ENCODE results near the gene AGTPBP1.
A peak's percentile ranks its signal among the peaks of the same experiment; 100 is the strongest.
"Not testable (repeated sequence)": the region's sequence is repeated elsewhere in the genome, so short reads cannot be mapped to it uniquely, and the experiment has no call there.

Gene AGTPBP1, protein sequence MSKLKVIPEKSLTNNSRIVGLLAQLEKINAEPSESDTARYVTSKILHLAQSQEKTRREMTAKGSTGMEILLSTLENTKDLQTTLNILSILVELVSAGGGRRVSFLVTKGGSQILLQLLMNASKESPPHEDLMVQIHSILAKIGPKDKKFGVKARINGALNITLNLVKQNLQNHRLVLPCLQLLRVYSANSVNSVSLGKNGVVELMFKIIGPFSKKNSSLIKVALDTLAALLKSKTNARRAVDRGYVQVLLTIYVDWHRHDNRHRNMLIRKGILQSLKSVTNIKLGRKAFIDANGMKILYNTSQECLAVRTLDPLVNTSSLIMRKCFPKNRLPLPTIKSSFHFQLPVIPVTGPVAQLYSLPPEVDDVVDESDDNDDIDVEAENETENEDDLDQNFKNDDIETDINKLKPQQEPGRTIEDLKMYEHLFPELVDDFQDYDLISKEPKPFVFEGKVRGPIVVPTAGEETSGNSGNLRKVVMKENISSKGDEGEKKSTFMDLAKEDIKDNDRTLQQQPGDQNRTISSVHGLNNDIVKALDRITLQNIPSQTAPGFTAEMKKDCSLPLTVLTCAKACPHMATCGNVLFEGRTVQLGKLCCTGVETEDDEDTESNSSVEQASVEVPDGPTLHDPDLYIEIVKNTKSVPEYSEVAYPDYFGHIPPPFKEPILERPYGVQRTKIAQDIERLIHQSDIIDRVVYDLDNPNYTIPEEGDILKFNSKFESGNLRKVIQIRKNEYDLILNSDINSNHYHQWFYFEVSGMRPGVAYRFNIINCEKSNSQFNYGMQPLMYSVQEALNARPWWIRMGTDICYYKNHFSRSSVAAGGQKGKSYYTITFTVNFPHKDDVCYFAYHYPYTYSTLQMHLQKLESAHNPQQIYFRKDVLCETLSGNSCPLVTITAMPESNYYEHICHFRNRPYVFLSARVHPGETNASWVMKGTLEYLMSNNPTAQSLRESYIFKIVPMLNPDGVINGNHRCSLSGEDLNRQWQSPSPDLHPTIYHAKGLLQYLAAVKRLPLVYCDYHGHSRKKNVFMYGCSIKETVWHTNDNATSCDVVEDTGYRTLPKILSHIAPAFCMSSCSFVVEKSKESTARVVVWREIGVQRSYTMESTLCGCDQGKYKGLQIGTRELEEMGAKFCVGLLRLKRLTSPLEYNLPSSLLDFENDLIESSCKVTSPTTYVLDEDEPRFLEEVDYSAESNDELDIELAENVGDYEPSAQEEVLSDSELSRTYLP

DNA sequence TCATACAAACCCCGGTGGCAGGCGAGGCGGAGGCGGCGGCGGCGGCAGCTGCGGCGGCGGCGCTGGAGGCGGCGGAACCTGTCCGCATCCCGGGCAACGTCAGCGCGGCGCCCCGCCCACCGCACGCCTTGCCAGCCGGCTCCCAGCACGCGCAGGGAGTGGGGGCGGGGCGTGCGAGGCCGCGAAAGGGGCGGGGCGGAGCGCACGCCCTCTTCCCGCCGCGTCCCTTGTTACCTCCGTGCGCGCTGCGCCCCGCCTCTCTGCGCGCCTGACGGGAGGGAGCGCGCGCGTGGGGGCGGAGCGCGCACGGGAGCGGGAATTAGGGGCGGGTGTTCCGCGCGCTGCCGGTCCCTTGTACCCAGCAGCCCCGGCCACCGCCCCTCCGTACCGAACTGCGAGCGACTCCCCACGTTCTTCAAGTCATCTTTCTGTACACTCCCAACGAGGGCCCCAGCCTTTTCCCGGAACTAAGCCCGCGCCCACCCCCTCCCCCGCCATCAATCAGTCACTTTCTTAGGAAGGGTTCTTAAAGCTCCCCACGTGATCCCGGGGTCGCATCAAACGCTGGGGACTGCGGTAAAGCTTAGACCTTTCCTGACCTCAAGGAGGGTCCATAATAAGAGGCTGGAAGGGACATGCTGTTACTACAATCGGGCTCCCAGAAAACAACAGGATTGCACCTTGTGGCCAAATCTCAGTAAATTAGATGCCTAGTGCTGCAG lies at the start of gene AGTPBP1:
Gene AGTPBP1 (minus strand): TSS at position 80 of the 722 bp plus-strand sequence. CDS start 29,421 bp downstream, outside the sequence.
- DNase-seq (ENCODE audit: low read depth): peak; percentile 90

DNA sequence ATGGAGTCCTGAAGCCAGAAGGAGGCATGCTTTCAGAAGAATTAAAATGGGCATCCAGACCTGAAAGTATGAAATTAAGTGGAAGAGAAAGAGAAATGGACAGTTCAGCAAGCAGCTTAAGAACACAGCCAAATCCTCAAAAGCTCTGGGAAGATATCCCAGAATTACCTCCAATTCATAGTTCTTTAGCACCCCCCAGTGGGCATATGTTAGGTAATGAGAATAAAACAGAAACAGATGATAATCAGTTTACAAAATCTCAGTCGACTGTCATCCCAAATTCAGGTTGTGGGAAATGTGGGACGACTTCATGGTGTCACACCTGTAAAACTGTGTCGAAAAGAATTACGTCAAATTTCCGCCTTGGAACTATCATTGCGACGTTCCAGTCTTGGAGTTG lies 44.4 kb upstream of the AGTPBP1 start:
- not testable (repeated sequence) for DNase-seq (ENCODE audit: low read depth)

DNA sequence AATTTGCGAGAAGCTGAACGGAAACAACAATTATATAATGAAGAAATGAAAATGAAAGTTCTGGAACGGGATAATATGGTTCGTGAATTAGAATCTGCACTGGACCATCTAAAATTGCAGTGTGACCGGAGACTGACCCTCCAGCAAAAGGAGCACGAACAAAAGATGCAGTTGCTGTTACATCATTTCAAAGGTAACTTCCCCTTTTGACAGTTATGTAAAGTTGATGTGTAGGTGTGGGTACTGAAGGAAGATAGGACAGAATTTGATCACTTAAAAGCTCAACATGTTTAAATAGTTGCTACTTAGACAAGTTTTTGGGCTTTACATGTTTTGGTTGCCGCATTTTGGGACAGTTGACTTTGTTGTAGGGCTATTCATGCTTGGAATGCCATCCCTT lies 32.1 kb upstream of the AGTPBP1 start:
- DNase-seq (ENCODE audit: low read depth): not testable (repeated sequence)

DNA sequence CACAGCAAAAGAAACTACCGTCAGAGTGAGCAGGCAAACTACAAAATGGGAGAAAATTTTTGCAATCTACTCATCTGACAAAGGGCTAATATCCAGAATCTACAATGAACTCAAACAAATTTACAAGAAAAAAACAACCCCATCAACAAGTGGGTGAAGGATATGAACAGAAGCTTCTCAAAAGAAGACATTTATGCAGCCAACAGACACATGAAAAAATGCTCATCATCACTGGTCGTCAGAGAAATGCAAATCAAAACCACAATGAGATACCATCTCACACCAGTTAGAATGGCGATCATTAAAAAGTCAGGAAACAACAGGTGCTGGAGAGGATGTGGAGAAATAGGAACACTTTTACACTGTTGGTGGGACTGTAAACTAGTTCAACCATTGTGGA lies 20.0 kb upstream of the AGTPBP1 start:
- DNase-seq (ENCODE audit: low read depth): not testable (repeated sequence)

DNA sequence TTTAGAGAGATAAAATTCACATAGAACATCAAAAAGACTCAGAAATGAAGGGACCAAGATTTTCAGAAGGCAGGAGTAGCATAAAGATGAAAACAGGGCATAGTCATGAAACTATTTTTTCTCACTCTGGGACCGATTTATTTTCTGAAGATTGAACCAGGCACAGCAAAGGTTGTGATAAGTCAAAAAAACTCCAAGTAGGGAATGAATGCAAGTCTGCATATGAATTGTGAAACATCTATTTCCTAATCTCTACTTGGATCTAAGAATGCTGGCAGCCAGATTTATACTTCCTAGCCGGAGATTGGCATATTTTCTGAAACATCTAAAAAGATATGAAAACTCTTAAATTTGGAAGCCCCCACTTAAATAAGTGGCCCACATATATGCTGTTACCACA lies 16.0 kb upstream of the AGTPBP1 start:
- peak; percentile 4 for DNase-seq (ENCODE audit: low read depth)

DNA sequence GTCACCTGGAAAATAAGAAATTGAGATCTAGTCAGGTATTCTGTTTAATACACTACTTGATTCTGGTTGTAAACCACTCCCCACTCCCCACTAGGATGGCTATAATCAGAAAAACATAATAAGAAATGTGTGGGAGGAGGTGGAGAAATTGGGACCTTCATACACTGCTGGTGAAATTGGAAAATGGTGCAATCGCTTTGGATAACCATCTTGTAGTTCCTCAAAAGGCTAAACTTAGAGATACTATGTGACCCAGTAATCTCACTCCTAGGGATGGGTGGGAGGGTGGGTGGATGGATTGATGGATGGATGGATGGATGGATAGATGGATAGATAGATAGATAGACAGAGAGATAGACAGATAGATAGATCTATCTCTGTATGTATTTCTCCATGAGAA lies 14.5 kb upstream of the AGTPBP1 start:
- DNase-seq (ENCODE audit: low read depth): not testable (repeated sequence)

DNA sequence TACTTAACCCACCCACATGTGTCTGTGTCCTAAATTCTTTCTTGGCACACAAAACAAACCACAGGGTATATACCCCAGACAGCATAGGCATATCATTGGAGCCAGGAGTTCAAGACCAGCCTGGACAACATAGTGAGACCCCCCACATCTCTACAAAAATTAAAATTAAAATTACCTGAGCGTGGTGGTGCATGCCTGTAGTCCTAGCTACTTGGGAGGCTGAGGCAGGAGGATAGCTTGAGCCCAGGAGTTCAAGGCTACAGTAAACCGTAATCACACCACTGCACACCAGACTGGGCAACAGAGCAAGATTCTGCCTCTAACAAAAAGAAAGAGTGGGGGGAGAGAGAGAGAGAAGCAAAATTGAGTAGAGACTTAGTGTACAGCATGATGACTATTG lies 4.6 kb upstream of the AGTPBP1 start:
- no peak for DNase-seq (ENCODE audit: low read depth)

DNA sequence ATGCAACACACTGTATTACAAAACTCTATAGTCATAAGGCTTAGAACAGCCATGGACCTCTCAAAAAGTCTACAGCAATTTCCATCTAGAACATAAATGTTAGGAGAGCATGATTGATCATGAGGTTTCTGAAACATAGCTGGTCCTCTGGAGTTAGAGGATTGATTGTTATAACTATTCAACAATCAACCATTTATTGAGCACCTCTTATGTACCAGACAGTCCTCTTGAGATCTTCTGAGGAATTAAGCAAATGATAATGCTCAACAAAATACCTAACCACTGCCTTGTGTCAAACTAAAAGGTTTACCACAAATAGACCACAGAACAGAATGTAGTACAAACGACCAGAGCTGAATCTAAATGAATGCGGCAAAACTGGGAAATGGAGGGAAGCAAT lies 3.4 kb upstream of the AGTPBP1 start:
- DNase-seq (ENCODE audit: low read depth): no peak

DNA sequence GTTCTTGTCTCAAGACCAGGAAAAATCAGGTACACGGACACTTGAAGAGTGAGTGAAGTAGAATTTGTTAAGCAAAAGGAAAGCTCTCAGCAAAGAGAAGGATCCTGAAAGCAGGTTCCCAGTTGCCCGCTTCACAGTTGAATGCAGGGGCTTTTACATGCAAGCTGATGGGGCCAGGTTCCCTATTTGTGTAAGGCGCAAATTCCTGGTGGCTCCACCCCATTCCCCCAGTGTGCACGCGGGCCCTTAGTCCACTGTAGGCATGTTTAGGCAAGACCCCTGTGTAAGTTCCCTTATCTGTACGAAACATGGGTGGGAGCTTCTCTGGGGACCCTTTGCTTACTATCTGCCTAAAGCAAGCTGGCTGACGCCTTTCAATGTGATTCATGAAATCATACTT lies 2.7 kb upstream of the AGTPBP1 start:
- DNase-seq (ENCODE audit: low read depth): no peak

DNA sequence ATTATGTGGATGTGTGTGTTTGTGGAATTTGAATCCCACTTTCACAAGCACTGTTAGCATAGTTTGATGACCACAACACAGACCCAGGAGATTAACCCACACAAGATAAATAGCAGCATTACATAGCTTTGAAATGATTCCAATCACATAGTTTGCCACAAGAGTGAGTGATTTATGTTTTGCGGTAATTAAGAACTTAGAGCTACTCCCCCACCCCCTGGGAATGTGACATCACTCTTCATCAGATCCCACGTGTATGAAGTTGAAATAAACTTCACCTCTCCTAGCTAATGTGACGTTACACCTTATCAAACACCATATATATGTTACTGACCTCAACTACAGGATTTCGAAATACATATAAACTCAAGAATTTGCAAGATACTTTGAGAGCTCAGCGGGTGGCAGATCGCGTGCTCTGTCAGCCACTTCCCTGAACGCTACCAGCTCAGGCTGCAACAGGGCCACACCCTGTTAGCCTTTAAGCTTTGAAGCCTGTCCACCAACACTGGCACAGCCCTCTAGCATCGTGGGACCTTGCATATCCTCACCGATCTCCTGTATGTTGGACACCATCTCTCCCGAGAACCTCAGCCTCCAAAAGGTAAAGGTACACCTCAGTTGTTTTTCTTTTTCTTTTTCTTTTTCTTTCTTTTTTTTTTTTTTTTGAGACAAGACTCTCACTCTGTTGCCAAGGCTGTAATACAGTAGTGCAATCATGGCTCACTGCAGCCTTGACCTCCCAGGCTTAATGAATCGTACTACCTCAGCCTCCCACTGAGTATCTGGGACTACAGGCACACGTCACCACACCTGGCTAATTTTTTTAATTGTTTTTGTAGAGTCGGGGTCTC lies 1.7 kb upstream of the AGTPBP1 start:
- peak; percentile 99 for DNase-seq (ENCODE audit: low read depth)

DNA sequence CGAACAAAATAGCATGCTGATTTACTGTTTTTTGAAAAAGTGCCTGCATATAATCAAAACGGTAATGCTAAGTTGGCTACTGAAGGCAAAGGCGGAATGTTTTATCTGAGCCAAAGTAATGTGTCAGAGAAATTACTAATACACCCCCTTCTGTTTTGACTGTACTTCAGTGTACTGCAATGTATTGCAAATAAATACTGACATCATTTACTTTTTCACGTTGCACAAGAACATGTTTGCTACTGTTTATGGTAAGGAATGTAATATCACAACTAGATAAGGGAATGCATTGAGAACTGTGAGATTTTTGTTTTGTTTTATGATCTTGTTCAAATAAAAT lies 813 bp upstream of the AGTPBP1 start:
- DNase-seq (ENCODE audit: low read depth): peak; percentile 91

DNA sequence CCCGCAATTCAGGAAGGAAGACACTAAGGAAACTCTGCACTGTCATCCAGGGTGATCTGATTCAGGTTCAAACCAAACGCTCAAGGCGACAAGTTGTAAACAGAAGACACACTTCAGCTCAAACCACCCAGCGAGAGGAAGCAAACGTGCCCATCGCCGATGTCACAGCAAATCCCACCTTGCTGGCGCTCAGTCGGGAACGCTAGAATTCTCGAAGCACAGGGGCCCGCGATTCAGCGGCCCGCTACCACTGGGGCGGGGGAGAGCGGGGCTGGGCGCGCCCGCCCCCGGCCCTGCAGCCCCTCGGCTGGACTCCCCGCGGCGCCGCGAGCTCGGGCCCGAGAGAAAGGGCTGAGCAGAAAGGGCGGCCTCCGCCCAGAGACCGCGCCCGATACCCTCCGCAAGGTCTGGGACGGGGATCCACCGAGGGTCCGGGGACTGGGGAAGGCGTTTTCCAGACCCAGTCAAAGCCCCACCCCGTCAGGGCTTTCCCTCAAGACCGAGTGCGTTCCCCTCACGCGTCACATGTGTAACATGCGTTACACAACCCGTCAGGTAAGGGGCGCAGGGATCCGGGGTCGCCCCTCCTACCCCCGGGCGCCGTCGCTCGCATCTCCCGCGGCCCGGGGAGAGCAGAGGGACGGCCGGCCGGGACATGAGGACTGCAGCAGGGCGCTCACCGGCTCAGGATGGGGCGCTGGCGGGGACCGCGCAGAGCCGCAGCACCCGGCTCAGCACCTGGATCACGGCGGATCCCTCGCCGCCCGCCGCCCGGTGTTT lies 469 bp downstream of the AGTPBP1 start:
- no peak for DNase-seq (ENCODE audit: low read depth)

DNA sequence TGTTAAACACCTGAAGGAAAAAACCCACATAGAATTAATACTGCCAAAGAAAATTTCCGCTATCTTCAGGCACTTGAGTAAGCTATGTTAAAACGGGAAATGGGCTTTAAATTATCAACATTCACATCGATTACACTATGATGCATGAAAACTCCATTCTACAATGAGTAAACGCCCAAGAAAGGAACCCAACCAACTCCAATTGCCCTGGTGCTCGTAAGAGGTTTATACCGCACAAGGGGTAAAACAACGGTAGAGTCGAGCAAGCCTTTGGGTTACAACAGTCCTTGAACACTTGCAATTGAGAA lies 1.0 kb downstream of the AGTPBP1 start:
- peak; percentile 20 for DNase-seq (ENCODE audit: low read depth)

DNA sequence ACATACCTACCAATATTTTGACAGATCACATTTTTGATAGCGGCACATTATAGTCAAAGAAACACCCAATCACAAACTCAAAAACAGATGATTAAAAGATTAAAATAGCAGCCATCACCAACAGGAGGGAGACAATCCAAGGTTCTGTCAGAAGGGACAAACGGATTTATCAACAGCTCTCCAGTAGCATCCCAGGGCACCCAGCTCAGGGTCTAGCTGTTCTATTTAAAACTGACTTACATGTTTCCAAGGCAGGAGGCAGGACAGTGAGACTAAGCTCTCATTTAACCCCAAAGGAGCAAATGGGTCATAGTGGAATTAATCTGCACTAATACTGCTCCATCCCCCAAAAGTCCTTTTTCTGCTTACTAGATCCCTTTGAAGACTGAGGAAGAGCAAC lies 3.2 kb downstream of the AGTPBP1 start:
- no peak for DNase-seq (ENCODE audit: low read depth)

DNA sequence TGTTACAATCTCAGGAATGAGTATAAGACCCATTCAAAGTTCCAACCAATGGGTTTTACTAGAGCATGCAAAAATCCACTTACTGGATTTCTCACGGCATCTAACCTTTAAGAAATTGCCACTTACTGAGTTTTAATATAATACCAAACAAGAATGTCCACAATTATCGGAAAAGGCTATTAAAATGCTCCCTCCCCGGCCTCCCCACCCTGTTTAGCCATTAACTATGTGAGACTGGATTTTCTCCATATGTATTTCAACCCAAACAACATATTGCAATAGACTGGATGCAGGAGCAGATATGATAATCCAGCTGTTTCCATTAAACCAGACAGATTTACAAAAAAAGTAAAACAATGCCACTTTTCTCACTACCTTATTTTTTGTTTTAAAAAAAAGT lies 4.1 kb downstream of the AGTPBP1 start:
- DNase-seq (ENCODE audit: low read depth): no peak

DNA sequence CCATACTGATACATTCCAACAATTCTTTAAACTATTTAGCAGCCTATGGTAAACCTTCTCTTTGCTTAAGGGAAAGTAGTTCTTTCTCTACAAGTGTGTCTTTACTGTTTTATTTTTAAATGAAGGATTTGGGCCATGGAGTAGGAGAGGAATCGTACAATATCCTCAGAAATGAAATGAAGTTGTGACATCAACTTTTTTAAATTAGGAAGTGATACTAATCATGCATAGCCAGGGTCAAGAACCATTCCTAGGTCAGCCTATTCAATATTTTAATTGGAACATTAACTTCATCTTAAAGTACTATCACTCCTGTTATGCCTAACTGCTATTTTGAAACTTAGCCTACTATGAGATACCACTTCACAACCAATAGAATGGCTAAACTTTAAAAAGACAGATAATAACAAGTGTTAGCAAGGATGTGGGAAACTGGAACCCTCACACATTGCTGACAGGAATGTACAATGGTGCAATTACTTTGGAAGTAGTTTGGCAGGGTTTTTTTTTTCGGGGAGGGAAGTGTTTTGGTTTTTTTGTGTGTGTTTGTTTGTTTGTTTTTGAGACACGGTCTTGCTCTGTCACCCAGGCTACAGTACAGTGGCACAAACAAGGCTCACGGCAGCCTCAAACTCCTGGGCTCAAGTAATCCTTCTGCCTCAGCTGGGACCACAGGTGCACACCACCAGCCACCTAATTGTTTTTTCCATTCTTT lies 10.7 kb downstream of the AGTPBP1 start:
- no peak for DNase-seq (ENCODE audit: low read depth)

DNA sequence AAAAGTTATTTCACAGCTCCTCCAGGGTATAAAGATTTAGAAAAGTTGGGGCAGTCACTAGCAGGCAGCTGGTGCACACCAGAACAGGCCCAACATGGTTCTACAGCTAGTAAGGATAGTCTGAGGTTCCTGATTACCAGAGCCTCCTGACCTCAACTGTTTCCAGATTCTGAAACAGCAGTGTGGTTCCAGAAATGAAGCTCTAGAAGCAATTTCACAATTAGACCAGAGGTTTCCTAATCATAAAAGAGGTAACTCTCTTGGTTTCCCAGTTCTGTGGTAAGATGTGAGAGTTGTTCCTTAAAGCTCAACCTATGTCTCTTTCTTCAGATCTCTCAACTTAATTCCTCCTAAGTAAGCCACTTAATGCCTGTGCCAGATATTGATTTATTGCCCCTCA lies 11.9 kb downstream of the AGTPBP1 start:
- no peak for DNase-seq (ENCODE audit: low read depth)

DNA sequence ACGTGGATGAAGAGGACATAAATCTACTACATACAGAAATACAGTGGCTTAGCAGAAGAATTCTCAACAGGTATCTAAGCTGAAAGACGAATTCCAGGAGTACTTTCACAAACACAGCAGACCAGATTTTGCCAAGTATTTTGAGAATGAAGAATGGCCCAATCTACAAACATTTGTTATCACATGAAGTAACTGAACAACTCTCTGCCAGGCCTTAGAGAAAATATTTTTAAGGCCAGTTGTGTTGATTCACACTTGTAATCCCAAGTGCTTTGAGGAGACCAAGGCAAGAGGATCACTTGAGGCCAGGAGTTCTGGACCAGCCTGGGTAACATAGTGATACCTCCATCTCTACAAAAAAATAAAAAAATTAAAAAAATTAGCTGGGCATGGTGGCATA lies 14.3 kb downstream of the AGTPBP1 start:
- DNase-seq (ENCODE audit: low read depth): no peak

DNA sequence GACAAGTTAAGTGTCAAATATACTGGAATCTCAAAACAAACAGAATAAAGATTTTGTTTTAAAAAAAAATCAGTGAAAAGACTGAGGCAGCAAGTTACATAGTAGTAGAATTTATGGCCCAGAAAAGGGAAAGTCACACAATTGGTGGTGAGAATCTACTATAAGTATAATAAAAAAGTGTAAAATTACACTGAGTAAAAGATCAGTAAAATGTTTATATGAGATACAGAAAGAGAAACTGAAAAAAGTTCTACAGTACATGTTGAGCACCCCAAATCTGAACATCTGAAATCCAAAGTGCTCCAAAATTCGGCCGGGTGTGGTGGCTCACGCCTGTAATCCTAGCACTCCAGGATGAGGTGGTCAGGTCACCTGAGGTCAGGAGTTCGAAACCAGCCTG lies 15.0 kb downstream of the AGTPBP1 start:
- DNase-seq (ENCODE audit: low read depth): no peak

DNA sequence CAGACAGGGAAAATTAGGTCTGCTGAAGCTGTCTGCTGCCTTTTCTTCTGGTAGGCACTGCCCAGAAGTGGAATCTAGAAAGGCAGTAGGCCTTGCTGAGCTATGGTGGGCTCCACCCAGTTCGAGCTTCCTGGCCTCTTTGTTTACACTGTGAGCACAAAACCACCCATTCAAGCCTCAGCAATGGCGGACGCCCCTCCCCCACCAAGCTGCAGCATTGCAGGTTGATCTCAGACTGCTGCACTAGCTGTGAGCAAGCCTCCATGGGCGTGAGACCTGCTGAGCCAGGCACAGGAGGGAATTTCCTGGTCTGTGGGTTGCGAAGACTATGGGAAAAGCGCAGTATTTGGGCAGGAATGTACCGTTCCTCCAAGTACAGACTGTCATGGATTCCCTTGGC lies 18.5 kb downstream of the AGTPBP1 start:
- DNase-seq (ENCODE audit: low read depth): no peak

Measured in iris pigment epithelial cell (primary cell).